Forelimb muscle (tissue), 1 donor: Measurements from ENCODE around the gene SNX30. TPM values are rescaled to one million over a fixed set of nuclear protein-coding genes. Genes with fewer than 3 reads are reported as not detected.

Source experiments
- DNase-seq: peaks from one replicate; pipeline ENCODE4 v3.0.0-alpha.2; 2013; ENCODE audit warnings: low read depth
- polyA plus RNA-seq: library from polyadenylated mRNA; unstranded; fragments of 120-200 nt; gene quantifications from one replicate; pipeline ENCODE4 v1.2.1, GENCODE V29; 2013; ENCODE audit not compliant: insufficient read length

The SNX30 gene
- polyA plus RNA-seq, 1 donor: 9.3 TPM

GRCh38 chr9:112856843-112857242, 106.3 kb downstream of the SNX30 start:
- no peak for DNase-seq

DNA sequence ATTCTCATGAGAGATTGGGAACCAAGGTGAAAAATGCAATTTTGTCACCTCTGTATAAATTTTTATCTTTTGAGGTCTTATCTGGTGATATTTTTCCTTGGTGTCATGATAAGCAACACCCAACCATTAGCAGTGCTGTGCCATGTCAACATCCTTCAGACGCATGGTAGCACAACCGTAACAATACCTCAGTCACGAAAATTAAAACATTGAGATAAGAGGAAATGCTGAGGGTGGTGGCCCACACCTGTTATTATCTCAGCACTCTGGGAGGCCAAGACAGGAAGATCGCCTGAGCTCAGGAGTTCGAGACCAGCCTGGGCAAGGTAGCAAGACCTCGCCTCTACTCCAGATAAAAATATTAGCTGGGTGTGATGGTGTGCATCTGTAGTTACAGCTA, 107.4 kb downstream of the SNX30 start:
- DNase-seq: no peak

GRCh38 chr9:112858625-112859147, 108.1 kb downstream of the SNX30 start:
- no peak for DNase-seq

- no peak for DNase-seq
These were observed 109.9 kb downstream of the SNX30 start for GRCh38 chr9:112860451-112860850.

DNA sequence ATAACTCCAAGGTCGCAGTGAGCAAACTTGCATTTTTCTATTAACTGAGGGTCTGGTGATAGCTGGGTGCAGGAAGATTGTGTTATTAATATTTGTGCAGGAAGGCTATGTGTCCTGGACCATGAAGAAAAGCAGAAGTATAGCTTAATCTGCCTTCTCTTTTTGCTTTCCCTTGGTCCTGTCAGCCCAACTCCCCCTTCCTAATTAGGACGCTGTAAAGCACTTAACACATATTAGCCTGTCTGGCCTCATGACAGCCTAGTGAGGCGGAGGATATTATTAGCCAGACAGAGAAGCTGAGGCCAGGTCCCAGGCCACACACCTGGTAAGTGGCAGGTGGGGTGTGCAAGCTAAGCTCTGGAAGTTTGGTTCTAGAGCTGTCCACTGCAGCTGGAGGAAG, 110.6 kb downstream of the SNX30 start:
- DNase-seq: no peak

DNA sequence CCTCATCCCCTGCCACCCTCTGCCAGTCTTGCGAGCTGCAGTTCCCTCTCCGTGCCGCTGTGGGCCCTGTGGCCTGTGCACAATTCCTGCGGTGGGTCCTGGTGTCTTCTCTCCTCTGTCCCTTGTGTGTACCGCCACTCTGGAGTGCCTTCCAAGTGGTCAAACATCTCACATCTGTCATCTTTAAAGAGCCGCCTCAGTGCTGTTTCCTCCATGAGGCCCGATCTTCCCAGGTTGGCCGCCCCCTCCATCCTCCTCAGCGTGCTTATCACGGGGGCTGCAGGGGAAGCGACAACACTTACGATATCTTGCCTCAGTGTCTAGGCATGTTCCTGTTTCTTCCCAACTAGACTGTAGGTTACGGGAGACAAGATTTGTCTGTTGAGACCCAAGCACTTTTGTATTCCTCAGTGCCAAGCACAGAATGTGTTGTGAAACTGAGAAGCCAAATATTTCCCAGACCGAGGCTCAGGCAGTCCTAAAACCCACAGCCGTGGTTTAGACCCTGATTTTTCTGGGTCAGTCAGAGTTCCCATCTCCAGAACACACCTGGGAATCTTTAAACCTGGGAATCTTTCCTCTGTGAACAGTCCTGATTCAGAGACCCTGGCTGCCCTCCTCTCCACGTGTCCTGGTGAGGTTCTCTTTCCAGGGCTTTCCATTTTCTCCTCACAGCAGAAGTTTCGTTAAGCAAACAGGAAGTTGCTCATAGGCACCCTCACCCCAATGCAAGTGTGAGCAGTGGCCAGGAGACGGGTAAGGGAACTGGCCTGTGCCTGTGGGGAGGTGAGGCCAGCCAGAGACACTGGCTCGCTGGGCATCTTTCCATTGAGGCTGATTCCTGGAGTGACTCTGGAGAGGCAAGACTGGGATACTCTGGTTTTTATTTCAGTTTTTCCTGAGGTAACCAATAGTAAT, 111.3 kb downstream of the SNX30 start:
- no peak for DNase-seq

GRCh38 chr9:112863214-112863613, 112.7 kb downstream of the SNX30 start:
- no peak for DNase-seq

- no peak for DNase-seq
These were observed 113.2 kb downstream of the SNX30 start for GRCh38 chr9:112863746-112864145.

DNA sequence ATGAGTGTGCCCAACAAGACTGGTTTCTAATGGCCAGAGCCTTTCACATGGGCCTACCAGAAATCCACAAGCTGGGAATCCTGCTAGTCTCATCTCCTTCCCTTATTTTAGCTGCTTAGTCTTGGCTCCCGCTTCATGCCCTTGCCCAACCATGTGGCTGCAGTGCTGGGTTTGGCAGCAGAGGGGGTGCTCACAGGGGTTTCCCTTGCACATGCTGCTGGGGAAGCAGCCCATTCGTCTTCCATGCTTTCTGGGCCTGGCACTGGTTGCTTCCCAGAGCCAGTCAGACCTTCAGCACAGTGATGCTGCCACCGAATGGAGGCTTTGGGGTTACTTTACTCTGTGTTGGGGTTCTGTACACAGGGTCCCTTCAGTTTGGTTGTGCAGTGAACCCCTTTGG, 113.8 kb downstream of the SNX30 start:
- no peak for DNase-seq

DNA sequence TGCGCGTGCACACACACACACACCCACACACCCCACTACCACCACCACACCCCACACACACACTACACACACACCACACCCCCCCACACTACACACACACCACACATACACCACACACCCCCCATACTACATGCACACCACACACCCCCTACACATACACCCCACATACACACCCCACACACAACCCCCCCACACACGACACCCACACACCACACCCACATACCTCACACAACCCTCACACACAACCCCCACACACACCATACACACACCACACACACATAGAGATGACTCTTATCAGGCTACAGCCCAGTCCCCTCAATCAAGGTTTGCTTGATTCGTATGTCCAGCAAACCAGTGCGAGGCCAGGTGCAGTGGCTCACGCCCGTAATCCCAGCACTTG, 114.4 kb downstream of the SNX30 start:
- no peak for DNase-seq

GRCh38 chr9:112866662-112867274, 116.2 kb downstream of the SNX30 start:
- no peak for DNase-seq

- no peak for DNase-seq
These were observed 116.9 kb downstream of the SNX30 start for GRCh38 chr9:112867275-112867991.

DNA sequence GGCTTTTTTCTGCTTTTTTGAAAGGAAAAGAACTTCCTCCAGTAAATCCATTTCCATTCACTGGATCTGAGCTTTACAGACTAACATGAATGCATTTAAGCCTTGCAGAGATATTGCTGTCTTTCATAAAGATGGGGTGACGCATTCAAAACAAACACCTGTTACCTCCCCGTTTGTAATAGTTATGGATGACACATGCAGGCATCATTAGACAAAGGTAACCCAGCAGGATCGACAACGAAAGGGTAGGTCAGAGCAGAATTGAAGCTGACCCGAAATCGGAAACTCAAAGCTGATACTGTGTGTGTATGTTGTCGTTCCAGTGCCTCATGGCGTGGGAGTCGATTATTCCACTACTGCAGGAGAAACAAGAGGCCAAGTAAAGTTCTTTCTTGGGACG, 117.9 kb downstream of the SNX30 start:
- DNase-seq: no peak

GRCh38 chr9:112869041-112869529, 118.5 kb downstream of the SNX30 start:
- DNase-seq: no peak

DNA sequence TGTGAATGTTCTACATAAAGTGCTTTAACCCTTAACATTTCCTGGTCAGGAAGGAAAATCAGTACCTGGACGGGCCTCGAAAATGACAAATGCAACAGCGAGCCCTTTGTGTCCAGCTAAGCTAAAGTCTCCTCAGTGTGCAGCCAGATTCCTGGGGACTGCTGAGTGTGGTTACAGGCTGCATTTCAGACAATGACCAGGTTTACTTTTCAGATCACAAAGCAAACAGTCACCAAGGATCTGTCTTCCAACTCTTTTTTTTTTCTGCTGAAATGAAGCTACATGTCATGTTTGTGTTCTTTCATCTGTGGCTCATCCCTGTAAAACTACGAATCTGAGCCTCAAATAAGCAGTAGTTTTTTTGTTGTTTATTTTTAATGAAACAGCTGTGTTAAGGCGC, 119.4 kb downstream of the SNX30 start:
- no peak for DNase-seq

GRCh38 chr9:112870556-112870955, 120.0 kb downstream of the SNX30 start:
- no peak for DNase-seq

DNA sequence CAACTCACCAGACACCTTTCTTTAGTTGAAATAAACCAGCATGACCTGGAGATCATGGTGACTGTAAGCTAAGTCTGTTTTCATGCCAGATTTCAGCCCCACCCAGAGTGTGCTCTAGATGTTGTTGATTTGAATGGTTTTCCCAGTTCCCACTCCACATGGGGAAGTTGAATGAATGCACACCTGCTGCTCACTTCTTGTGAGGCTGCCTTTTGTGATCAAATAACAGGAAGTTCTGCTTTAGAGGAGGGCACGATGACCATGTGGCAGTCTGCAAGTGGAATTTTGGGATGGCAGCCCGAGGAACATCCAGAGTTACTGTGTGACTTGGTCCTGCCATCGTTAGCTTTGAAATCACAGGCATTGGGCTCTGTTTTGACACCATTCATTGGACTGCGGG, 121.5 kb downstream of the SNX30 start:
- no peak for DNase-seq

DNA sequence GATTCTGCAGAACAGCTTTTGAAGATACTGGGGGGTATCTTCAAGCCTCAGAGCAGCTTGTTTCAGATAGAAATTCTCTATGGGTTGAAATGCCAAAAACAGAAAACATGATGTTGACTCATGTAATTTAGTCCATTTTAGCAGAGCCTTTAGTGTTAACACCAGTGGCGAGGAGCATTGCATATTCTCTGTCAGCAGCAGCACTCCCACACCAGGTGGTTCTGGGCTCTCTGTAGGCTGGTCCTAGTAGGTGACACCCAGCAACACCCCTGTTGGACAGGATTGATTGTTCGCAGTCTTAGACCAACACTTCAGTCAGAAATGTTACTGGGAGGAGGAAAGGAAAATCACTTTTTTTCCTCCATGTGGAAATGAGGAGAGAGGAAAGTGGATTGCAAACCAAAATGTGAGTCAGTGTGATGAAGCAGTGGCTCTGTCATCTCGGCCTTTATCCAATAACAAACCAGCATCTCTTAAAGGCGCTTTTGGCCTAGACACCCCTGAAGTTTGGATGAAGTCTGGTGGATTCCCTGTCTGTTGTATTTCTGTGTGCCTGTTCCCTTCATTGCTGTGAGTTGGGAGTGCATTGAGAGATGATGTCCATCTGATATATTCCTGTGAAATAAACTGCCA, 123.3 kb downstream of the SNX30 start:
- no peak for DNase-seq

DNA sequence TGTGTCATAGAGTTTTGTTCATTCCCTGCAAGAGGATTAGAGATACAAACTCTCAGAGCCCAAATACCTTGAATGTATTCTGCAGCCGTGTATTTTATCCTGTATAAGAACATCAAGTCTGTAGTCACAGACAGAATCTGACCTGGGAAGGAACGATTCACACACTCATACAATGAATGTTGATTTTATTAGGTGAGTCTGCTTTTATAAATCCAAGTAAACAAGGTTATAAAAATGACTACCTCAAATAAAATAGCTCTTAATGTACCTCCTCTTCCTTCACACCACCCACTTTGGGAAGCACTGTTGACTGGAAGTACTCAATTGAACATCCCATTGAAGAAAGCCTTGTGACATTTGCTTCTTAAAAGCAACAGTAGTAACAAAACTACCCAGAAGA, 128.2 kb downstream of the SNX30 start:
- no peak for DNase-seq

GRCh38 chr9:112880650-112881049, 130.1 kb downstream of the SNX30 start:
- no peak for DNase-seq

DNA sequence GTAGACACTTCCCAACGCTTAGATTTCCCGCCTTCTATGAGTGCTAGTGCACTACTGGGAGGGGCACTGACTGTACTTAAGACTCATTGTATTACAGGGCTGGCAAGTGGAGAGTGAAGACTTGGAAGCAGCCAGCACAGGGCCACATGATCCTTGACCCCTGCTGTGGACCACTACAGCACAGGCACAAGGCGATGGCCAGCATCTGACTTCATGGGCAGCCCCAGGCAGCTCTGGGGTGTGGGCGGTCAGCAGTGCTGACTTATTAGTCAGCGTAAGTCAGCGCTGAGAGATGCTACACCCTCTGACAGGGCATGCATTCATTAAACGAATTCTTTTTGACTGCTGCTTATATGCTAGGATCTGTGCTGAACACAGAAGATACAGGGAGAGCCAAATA, 130.8 kb downstream of the SNX30 start:
- no peak for DNase-seq

GRCh38 chr9:112884101-112884500, 133.5 kb downstream of the SNX30 start:
- DNase-seq: no peak
